ENCODE results near the gene PDGFB. TPM values are rescaled to one million over a fixed set of nuclear protein-coding genes. Genes with fewer than 3 reads are reported as not detected.

Gene PDGFB
- total RNA-seq, 1 experiment from 2014 or later, result 13.1 TPM

DNA sequence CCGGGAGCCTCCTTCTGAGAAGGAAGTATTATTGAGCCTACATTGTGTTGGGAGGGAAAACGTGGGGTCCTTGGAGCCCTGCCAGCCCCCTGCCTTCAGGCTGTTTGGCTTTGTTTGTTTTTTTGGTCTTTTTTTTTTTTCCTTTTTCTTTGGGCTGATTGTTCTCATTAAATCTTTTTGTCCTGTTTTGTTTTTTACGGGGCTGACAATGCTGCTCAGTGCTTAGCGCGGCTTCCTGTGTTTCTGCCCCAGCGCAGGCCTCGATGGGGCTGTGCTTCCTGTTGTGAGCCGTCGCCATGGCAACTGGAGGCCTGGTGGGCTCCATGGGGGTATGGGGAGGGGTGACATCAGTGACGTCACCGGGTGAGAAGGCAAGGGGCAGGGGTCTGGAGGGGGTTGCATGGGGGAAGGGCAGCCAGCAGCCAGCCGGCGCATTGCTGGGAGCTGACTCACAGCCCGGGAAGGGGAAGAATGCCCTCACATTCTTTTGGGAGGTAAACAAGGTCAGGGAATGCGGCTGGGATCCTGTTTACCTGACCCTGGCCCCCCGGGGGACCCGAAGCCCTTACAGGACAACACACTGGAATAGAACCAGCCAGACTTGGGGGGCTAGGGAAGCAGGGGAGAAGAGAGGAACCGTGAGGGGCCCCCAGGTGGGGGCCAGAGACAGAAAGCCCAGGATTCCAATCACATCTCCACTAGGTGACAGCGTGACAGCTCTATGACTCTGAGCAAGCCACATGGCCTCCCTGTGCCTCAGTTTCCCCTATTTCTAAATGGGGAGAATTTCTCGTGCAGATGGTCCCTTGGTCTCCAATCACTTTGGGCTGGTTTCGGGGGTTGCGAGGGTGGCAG, 70.1 kb downstream of the PDGFB start (continued):
- TF ChIP-seq, protein P1, sequence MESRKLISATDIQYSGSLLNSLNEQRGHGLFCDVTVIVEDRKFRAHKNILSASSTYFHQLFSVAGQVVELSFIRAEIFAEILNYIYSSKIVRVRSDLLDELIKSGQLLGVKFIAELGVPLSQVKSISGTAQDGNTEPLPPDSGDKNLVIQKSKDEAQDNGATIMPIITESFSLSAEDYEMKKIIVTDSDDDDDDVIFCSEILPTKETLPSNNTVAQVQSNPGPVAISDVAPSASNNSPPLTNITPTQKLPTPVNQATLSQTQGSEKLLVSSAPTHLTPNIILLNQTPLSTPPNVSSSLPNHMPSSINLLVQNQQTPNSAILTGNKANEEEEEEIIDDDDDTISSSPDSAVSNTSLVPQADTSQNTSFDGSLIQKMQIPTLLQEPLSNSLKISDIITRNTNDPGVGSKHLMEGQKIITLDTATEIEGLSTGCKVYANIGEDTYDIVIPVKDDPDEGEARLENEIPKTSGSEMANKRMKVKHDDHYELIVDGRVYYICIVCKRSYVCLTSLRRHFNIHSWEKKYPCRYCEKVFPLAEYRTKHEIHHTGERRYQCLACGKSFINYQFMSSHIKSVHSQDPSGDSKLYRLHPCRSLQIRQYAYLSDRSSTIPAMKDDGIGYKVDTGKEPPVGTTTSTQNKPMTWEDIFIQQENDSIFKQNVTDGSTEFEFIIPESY (IDR thresholded peaks at IDR 0.05; ENCODE audit: extremely low read depth, insufficient replicate concordance, low read length), result peak; percentile 56

- ChIA-PET CTCF (interaction anchor here (0.7 to 1.9 kb wide), 3 partner anchors 135 to 137 kb away, joined by 4 to 5 read pairs (median 5); no protein-coding TSS in a partner anchor), POLR2A (interaction anchor here (1.1 to 1.7 kb wide), 4 partner anchors 71 to 146 kb away, joined by 3 to 5 read pairs (median 4); partner anchors contain the start of genes PDGFB and RPL3), RAD21 (ENCODE audit: low non-redundant PET in 1 of 2, low total read pairs in 2 of 2, uncharacterized antibody in 2 of 2, unreplicated experiment in 2 of 2) (interaction anchor here in 1 of 2 experiments (1.2 kb wide), 1 partner anchor 137 kb away, joined by 5 read pairs; no protein-coding TSS in a partner anchor)
- BruUV-seq (replicated peaks), result no TSS peak
- H3K9ac ChIP-seq (ENCODE audit: low read length), result peak overlapping the region; percentile 57
- no peaks in the 10 kb centered on the region for H3K36me3 ChIP-seq (ENCODE audit: control insufficient read depth in 1 of 2, insufficient read depth in 2 of 2, low read length in 2 of 2)
- peak overlapping the region; percentile 57 for H3K27ac ChIP-seq (ENCODE audit: low read depth, low read length)
- intact Hi-C loops (cut with micrococcal nuclease), result loop anchor here (5.0 kb wide), 2 partner anchors 33 to 118 kb away; no protein-coding TSS in a partner anchor
- ATAC-seq (no peak), DNase-seq (ENCODE audit: low read depth, low spot score) (no peak)
- TF ChIP-seq ZFX (IDR thresholded peaks at IDR 0.05) (no peak), CEBPB (IDR thresholded peaks at IDR 0.05; ENCODE audit: low read depth) (no peak), JUND (IDR thresholded peaks at IDR 0.05) (no peak)
- TF ChIP-seq, protein P2, sequence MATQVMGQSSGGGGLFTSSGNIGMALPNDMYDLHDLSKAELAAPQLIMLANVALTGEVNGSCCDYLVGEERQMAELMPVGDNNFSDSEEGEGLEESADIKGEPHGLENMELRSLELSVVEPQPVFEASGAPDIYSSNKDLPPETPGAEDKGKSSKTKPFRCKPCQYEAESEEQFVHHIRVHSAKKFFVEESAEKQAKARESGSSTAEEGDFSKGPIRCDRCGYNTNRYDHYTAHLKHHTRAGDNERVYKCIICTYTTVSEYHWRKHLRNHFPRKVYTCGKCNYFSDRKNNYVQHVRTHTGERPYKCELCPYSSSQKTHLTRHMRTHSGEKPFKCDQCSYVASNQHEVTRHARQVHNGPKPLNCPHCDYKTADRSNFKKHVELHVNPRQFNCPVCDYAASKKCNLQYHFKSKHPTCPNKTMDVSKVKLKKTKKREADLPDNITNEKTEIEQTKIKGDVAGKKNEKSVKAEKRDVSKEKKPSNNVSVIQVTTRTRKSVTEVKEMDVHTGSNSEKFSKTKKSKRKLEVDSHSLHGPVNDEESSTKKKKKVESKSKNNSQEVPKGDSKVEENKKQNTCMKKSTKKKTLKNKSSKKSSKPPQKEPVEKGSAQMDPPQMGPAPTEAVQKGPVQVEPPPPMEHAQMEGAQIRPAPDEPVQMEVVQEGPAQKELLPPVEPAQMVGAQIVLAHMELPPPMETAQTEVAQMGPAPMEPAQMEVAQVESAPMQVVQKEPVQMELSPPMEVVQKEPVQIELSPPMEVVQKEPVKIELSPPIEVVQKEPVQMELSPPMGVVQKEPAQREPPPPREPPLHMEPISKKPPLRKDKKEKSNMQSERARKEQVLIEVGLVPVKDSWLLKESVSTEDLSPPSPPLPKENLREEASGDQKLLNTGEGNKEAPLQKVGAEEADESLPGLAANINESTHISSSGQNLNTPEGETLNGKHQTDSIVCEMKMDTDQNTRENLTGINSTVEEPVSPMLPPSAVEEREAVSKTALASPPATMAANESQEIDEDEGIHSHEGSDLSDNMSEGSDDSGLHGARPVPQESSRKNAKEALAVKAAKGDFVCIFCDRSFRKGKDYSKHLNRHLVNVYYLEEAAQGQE (IDR thresholded peaks at IDR 0.05; ENCODE audit: low read depth), result no peak
- TF ChIP-seq, protein P1 (IDR thresholded peaks at IDR 0.05; ENCODE audit: extremely low read depth, insufficient replicate concordance, low read length), result no peak
- peak overlapping the region in 1 of 2 experiments; percentile 43; a peak in 2 of 4 replicates for H3K4me3 ChIP-seq (replicated peaks in 1 of 2; ENCODE audit: low read depth in 1 of 2, low read length in 2 of 2)
- no peaks in the 10 kb centered on the region for H4K20me1 ChIP-seq (ENCODE audit: insufficient read depth)
- H3K27me3 ChIP-seq (ENCODE audit: insufficient read depth, low read length), result no peaks in the 10 kb centered on the region
- no peaks in the 10 kb centered on the region for H3K9me3 ChIP-seq (ENCODE audit: control insufficient read depth in 1 of 2, insufficient read depth in 1 of 2, low read depth in 1 of 2, low read length in 2 of 2)
- peak overlapping the region; percentile 87 for H2AFZ ChIP-seq (ENCODE audit: low read depth, low read length, poor library complexity, severe bottlenecking)
- peaks cover 38 to 69% of the 10 kb centered on the region in 2 experiments for H3K4me1 ChIP-seq (ENCODE audit: control insufficient read depth in 1 of 2, insufficient read depth in 2 of 2, low read length in 2 of 2)
- H3K9me2 ChIP-seq (ENCODE audit: insufficient read depth), result no peaks in the 10 kb centered on the region
- H3K79me2 ChIP-seq (ENCODE audit: insufficient read depth, low read length), result no peaks in the 10 kb centered on the region
- peak overlapping the region; percentile 82 for H3K4me2 ChIP-seq (ENCODE audit: low read length)
These were observed 70.8 kb downstream of the PDGFB start for GRCh38 chr22:39173787-39174497.

All from HCT116 (cell line).